ENCODE measurements around the gene RABL2A. TPM values are rescaled to one million over a fixed set of nuclear protein-coding genes. Genes with fewer than 3 reads are reported as not detected.
"Not testable (repeated sequence)": the region's sequence is repeated elsewhere in the genome, so short reads cannot be mapped to it uniquely, and the experiment has no call there.

The RABL2A gene
- total RNA-seq: 10 to 100 TPM in 6 of 7 donors, 1 to 10 TPM in 1; 9.5 to 32.9 (median 22.3) TPM
- 10 to 100 TPM; 15.0 to 22.1 TPM for polyA plus RNA-seq
- long read RNA-seq, donor 1, partial matches to known transcripts: 37 of 64 reads
- long read RNA-seq, donor 1, other reads (novel, unspliced or antisense): 21 of 64 reads
- long read RNA-seq, donor 2, partial matches to known transcripts: 0 of 2 reads
- long read RNA-seq, donor 2, other reads (novel, unspliced or antisense): 0 of 2 reads
- long read RNA-seq, donor 3, partial matches to known transcripts: 10 of 19 reads
- long read RNA-seq, donor 3, other reads (novel, unspliced or antisense): 8 of 19 reads

- H3K27ac ChIP-seq; H3K36me3 ChIP-seq; intact Hi-C loops (cut with DNase I); H3K27me3 ChIP-seq; H3K9me3 ChIP-seq; H3K4me1 ChIP-seq (ENCODE audit: insufficient read depth): not testable (repeated sequence)
- H3K4me3 ChIP-seq: peak within 1 kb of the TSS; percentile 40
- WGBS, 3 donors: 0% methylated on average over 9 to 38 of the region's 51 CpGs
- peak; percentile 78 to 93 (median 84) for DNase-seq
These were observed at the start of gene RABL2A for GRCh38 chr2:113626616-113627330. Gene RABL2A, plus strand, starts transcription at chr2:113627266. Its CDS starts 1,341 bp downstream, at chr2:113628607.

- H3K36me3 ChIP-seq; H3K9me3 ChIP-seq; H3K4me1 ChIP-seq (ENCODE audit: insufficient read depth); H3K4me3 ChIP-seq; H3K27ac ChIP-seq; H3K27me3 ChIP-seq; intact Hi-C loops (cut with DNase I): not testable (repeated sequence)
- peak; percentile 36 to 74 (median 68) for DNase-seq
- 0 to 7% (median 3%) methylated on average over 4 of the region's 5 CpGs for WGBS, 3 donors
These were observed 48.6 kb upstream of the RABL2A start for GRCh38 chr2:113578508-113578907.

- intact Hi-C loops (cut with DNase I); DNase-seq; H3K27ac ChIP-seq; H3K4me3 ChIP-seq; H3K9me3 ChIP-seq; H3K4me1 ChIP-seq (ENCODE audit: insufficient read depth); H3K36me3 ChIP-seq; H3K27me3 ChIP-seq: not testable (repeated sequence)
- 81 to 90% (median 83%) methylated on average over 3 of the region's 3 CpGs for WGBS, 3 donors
These were observed 44.6 kb upstream of the RABL2A start for GRCh38 chr2:113582473-113582872.

GRCh38 chr2:113583521-113584225 lies 43.4 kb upstream of the RABL2A start:
- H3K27me3 ChIP-seq; intact Hi-C loops (cut with DNase I); H3K36me3 ChIP-seq; H3K4me1 ChIP-seq (ENCODE audit: insufficient read depth); H3K9me3 ChIP-seq: not testable (repeated sequence)
- Histone ChIP-seq H3K27ac (peak overlapping the region in 1 of 2 donors; percentile 8), H3K4me3 (peak overlapping the region; percentile 47)
- DNase-seq: peak; percentile 62 to 85 (median 81)
- WGBS, 3 donors: 2% methylated on average over 39 to 48 of the region's 63 CpGs

- 1 to 3% (median 1%) methylated on average over 10 to 25 of the region's 47 CpGs for WGBS, 3 donors
- DNase-seq: peak in 1 of 5 donors; percentile 45
- intact Hi-C loops (cut with DNase I); H3K27me3 ChIP-seq; H3K9me3 ChIP-seq; H3K36me3 ChIP-seq; H3K27ac ChIP-seq; H3K4me1 ChIP-seq (ENCODE audit: insufficient read depth): not testable (repeated sequence)
- H3K4me3 ChIP-seq: peak overlapping the region; percentile 47
These were observed 42.6 kb upstream of the RABL2A start for GRCh38 chr2:113584311-113585092.

GRCh38 chr2:113587201-113587600 lies 39.9 kb upstream of the RABL2A start:
- H3K36me3 ChIP-seq; H3K4me3 ChIP-seq; H3K4me1 ChIP-seq (ENCODE audit: insufficient read depth); H3K27ac ChIP-seq; H3K27me3 ChIP-seq; H3K9me3 ChIP-seq; intact Hi-C loops (cut with DNase I): not testable (repeated sequence)
- 24 to 36% (median 31%) methylated on average over 3 of the region's 3 CpGs for WGBS, 3 donors
- peak in 2 of 5 donors; percentile 39 to 54 for DNase-seq

GRCh38 chr2:113589591-113589990 lies 37.5 kb upstream of the RABL2A start:
- H3K4me3 ChIP-seq; intact Hi-C loops (cut with DNase I); H3K9me3 ChIP-seq; H3K4me1 ChIP-seq (ENCODE audit: insufficient read depth); DNase-seq; H3K36me3 ChIP-seq; H3K27me3 ChIP-seq; H3K27ac ChIP-seq: not testable (repeated sequence)
- 80 to 100% (median 91%) methylated on average over 3 to 5 of the region's 7 CpGs for WGBS, 3 donors

- H3K4me3 ChIP-seq; intact Hi-C loops (cut with DNase I); H3K27me3 ChIP-seq; H3K9me3 ChIP-seq; H3K27ac ChIP-seq; H3K4me1 ChIP-seq (ENCODE audit: insufficient read depth); H3K36me3 ChIP-seq; DNase-seq: not testable (repeated sequence)
- 61 to 83% (median 66%) methylated on average over 3 to 8 of the region's 9 CpGs for WGBS, 3 donors
These were observed 35.1 kb upstream of the RABL2A start for GRCh38 chr2:113591926-113592325.

GRCh38 chr2:113593280-113593679 lies 33.8 kb upstream of the RABL2A start:
- H3K36me3 ChIP-seq; intact Hi-C loops (cut with DNase I); H3K4me1 ChIP-seq (ENCODE audit: insufficient read depth); H3K9me3 ChIP-seq; H3K27ac ChIP-seq; H3K4me3 ChIP-seq; DNase-seq; H3K27me3 ChIP-seq: not testable (repeated sequence)
- 84 to 88% (median 86%) methylated on average over 6 of the region's 6 CpGs for WGBS, 3 donors

- H3K9me3 ChIP-seq; H3K27ac ChIP-seq; H3K4me3 ChIP-seq; H3K27me3 ChIP-seq; intact Hi-C loops (cut with DNase I); H3K4me1 ChIP-seq (ENCODE audit: insufficient read depth); DNase-seq; H3K36me3 ChIP-seq: not testable (repeated sequence)
- WGBS, 3 donors: 84 to 93% (median 90%) methylated on average over 6 to 9 of the region's 10 CpGs
These were observed 31.3 kb upstream of the RABL2A start for GRCh38 chr2:113595725-113596124.

- H3K4me1 ChIP-seq (ENCODE audit: insufficient read depth); H3K27me3 ChIP-seq; H3K27ac ChIP-seq; H3K9me3 ChIP-seq; H3K4me3 ChIP-seq; DNase-seq; intact Hi-C loops (cut with DNase I); H3K36me3 ChIP-seq: not testable (repeated sequence)
- WGBS, 3 donors: 89 to 100% (median 93%) methylated on average over 5 to 10 of the region's 10 CpGs
These were observed 29.9 kb upstream of the RABL2A start for GRCh38 chr2:113597164-113597563.

Data from ovary (tissue), 10 donors.